DOHH2 (cell line): ENCODE measurements around the gene EIPR1.

ENCODE experiments used
- H3F3A ChIP-seq: fragments of 200-600 bp; sonication (generic), shearing (Covaris generic); 2 replicates; pipeline ENCODE4 v1.6.0; 2016; ENCODE audit warnings: antibody characterized with exemption, mild to moderate bottlenecking; ENCODE audit not compliant: control insufficient read depth, insufficient read depth
- H3K27ac ChIP-seq: fragments of 200-600 bp; sonication (generic); 2 replicates; pipeline ENCODE4 v1.5.1; 2014; ENCODE audit warnings: low read depth, mild to moderate bottlenecking, low read length, moderate library complexity
- H3K27me3 ChIP-seq: fragments of 200-600 bp; sonication (generic); 2 replicates; pipeline ENCODE4 v1.6.1; 2014; ENCODE audit warnings: mild to moderate bottlenecking, low read length, mixed read lengths; ENCODE audit not compliant: control insufficient read depth
- H3K36me3 ChIP-seq: fragments of 200-600 bp; sonication (generic); 2 replicates; pipeline ENCODE4 v1.6.1; 2014; ENCODE audit warnings: mild to moderate bottlenecking, low read length, moderate library complexity, mixed read lengths; ENCODE audit not compliant: control insufficient read depth
- H3K4me1 ChIP-seq: fragments of 200-600 bp; sonication (generic); 2 replicates; pipeline ENCODE4 v1.6.1; 2014; ENCODE audit warnings: mild to moderate bottlenecking, low read length, mixed read lengths; ENCODE audit not compliant: control insufficient read depth
- H3K4me2 ChIP-seq: fragments of 200-600 bp; sonication (generic); 2 replicates; pipeline ENCODE4 v1.6.0; 2014; ENCODE audit warnings: mild to moderate bottlenecking, low read length, moderate library complexity
- H3K4me3 ChIP-seq: fragments of 200-600 bp; sonication (generic); 2 replicates; pipeline ENCODE4 v1.5.1; 2014; ENCODE audit warnings: mild to moderate bottlenecking, low read length, mixed read lengths
- H3K79me2 ChIP-seq: fragments of 200-600 bp; sonication (generic); 2 replicates; pipeline ENCODE4 v1.6.1; 2014; ENCODE audit warnings: mild to moderate bottlenecking, low read length, mixed read lengths; ENCODE audit not compliant: control insufficient read depth
- H3K9me2 ChIP-seq: fragments of 200-600 bp; sonication (generic); replicated peaks from 2 replicates; pipeline ENCODE4 v1.6.1; 2014; ENCODE audit warnings: mild to moderate bottlenecking, low read length, mixed read lengths; ENCODE audit not compliant: control insufficient read depth
- H3K9me3 ChIP-seq: fragments of 200-600 bp; sonication (generic); 2 replicates; pipeline ENCODE4 v1.6.1; 2014; ENCODE audit warnings: antibody characterized with exemption, low read length, mixed read lengths; ENCODE audit not compliant: control insufficient read depth, insufficient read depth
- H4K20me1 ChIP-seq: fragments of 200-600 bp; sonication (generic); 2 replicates; pipeline ENCODE4 v1.6.0; 2014; ENCODE audit warnings: low read depth, mild to moderate bottlenecking, antibody characterized with exemption, low read length, moderate library complexity; ENCODE audit not compliant: control insufficient read depth, insufficient read depth
- EZH2phosphoT487 ChIP-seq: fragments of 200-600 bp; sonication (generic); IDR thresholded peaks from 2 replicates; pipeline ENCODE4 v1.6.1; 2017; ENCODE audit warnings: borderline replicate concordance, mild to moderate bottlenecking, antibody characterized with exemption, low read length, moderate library complexity, mixed read lengths
- TF ChIP-seq, protein P1 (sequence below): fragments of 200-600 bp; sonication (generic); IDR thresholded peaks from one replicate; pipeline ENCODE4 v1.5.1; 2014; ENCODE audit warnings: antibody characterized with exemption, mild to moderate bottlenecking, low read depth, low read length; ENCODE audit not compliant: poor library complexity, severe bottlenecking

The EIPR1 gene

DNA sequence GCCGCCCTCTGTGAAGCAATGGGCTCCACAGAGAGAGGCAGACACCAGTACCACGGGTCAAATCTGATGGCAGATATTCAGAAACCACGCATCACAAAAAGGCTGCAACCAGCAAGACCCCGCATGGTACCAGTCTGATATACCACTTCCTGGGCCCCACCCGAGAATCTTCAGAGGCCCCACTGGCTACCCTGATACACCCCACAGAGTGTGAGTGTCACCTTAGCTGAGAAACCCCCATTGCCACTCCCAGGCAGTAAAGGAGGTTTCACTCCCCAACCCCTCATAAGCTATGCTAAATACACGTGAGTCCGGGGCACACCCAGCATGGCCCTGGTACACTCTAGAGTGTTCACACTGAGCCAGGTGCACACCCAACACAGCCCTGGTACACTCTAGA, 160.0 kb downstream of the EIPR1 start:
- H3K4me3 ChIP-seq = no peak overlapping the region
- H3K27me3 ChIP-seq = no peaks in the 10 kb centered on the region
- no peaks in the 10 kb centered on the region for H3K9me2 ChIP-seq
- H3F3A ChIP-seq = peaks cover 12% of the 10 kb centered on the region
- H3K9me3 ChIP-seq = peaks cover 20% of the 10 kb centered on the region
- H3K27ac ChIP-seq = no peak overlapping the region
- H4K20me1 ChIP-seq = no peaks in the 10 kb centered on the region
- TF ChIP-seq, protein P1, sequence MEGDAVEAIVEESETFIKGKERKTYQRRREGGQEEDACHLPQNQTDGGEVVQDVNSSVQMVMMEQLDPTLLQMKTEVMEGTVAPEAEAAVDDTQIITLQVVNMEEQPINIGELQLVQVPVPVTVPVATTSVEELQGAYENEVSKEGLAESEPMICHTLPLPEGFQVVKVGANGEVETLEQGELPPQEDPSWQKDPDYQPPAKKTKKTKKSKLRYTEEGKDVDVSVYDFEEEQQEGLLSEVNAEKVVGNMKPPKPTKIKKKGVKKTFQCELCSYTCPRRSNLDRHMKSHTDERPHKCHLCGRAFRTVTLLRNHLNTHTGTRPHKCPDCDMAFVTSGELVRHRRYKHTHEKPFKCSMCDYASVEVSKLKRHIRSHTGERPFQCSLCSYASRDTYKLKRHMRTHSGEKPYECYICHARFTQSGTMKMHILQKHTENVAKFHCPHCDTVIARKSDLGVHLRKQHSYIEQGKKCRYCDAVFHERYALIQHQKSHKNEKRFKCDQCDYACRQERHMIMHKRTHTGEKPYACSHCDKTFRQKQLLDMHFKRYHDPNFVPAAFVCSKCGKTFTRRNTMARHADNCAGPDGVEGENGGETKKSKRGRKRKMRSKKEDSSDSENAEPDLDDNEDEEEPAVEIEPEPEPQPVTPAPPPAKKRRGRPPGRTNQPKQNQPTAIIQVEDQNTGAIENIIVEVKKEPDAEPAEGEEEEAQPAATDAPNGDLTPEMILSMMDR = no peak
- no peak for TF ChIP-seq EZH2phosphoT487
- H3K36me3 ChIP-seq = no peaks in the 10 kb centered on the region
- H3K4me1 ChIP-seq = no peaks in the 10 kb centered on the region
- H3K79me2 ChIP-seq = peaks cover 11% of the 10 kb centered on the region
- H3K4me2 ChIP-seq = no peak overlapping the region

DNA sequence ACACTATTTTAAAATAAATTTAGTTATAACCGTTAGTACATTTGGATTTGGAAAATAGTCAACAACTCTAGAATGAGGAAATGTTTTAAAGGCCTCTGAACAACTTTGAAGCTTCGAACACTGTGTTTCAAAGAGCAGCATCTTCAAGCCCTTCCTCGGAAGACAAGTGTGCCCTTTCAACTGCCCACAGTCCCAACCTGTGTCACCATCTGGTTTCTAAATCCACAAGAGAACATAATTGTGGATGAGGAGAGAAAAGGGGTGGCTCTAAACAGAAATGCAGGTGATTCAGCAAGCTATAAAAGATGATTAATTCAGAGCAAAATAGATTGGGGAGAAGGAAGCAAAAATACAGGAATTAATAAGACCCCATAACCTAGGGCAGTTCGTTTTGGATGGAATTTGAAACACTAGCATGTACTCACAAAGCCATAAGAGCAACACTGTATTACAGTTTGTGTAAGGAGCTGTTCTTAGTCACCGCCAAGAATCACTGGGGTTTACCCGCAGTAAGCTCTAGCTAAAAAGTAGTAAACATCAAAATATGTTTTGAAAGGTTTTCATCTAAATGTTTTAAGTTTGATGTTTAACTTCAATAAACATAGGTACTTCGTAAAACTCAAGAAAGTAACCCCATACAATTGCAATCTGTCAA, 160.7 kb downstream of the EIPR1 start:
- H3F3A ChIP-seq = peaks cover 12% of the 10 kb centered on the region
- H3K4me1 ChIP-seq = no peaks in the 10 kb centered on the region
- no peaks in the 10 kb centered on the region for H3K9me2 ChIP-seq
- no peak overlapping the region for H3K27ac ChIP-seq
- no peak for TF ChIP-seq EZH2phosphoT487
- TF ChIP-seq, protein P1 = no peak
- no peak overlapping the region for H3K4me3 ChIP-seq
- H3K4me2 ChIP-seq = no peak overlapping the region
- peaks cover 11% of the 10 kb centered on the region for H3K79me2 ChIP-seq
- H3K36me3 ChIP-seq = no peaks in the 10 kb centered on the region
- peaks cover 20% of the 10 kb centered on the region for H3K9me3 ChIP-seq
- H4K20me1 ChIP-seq = no peaks in the 10 kb centered on the region
- H3K27me3 ChIP-seq = no peaks in the 10 kb centered on the region

DNA sequence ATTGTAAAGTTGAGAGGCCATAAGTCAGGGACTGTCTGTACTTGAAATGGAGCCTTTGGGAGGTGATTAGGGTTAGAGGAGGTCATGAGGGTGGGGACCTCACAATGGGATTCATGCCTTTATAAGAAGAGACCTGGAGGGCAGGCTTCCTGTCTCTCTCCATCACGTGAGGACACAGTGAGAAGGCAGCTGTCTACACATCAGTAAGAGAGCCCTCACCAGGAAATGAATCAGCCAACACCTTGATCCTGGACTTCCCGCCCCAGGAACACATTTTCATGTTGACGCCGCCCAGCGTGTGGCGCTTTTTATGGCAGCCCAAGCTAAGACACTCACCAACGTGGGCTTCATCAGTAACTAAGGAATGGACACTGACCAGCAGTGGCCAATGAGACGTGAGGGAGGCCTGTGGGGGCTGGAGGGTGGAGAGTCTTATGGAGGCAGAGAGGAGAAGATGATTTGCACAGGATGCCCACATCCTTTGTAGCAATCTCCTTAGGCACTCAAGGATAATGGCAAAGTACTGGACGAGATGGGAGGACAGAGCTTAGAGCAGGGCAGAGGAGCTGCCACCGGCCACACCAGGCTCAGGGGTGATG, 162.7 kb downstream of the EIPR1 start:
- TF ChIP-seq, protein P1 = no peak
- TF ChIP-seq EZH2phosphoT487 = no peak

More for the DNA sequence above, 162.7 kb downstream of the EIPR1 start:
- Histone ChIP-seq H3K4me3 (no peak overlapping the region), H3K4me2 (no peak overlapping the region), H3K79me2 (peaks cover 6% of the 10 kb centered on the region), H4K20me1 (no peaks in the 10 kb centered on the region), H3K27me3 (no peaks in the 10 kb centered on the region), H3K9me3 (peaks cover 5% of the 10 kb centered on the region; the same call in 1 of the 2 replicates), H3F3A (no peaks in the 10 kb centered on the region), H3K27ac (no peak overlapping the region), H3K4me1 (no peaks in the 10 kb centered on the region), H3K9me2 (no peaks in the 10 kb centered on the region), H3K36me3 (no peaks in the 10 kb centered on the region)
